Measurements from ENCODE around the gene CCR2.
"Not testable (repeated sequence)": the region's sequence is repeated elsewhere in the genome, so short reads cannot be mapped to it uniquely, and the experiment has no call there.

The CCR2 gene

DNA sequence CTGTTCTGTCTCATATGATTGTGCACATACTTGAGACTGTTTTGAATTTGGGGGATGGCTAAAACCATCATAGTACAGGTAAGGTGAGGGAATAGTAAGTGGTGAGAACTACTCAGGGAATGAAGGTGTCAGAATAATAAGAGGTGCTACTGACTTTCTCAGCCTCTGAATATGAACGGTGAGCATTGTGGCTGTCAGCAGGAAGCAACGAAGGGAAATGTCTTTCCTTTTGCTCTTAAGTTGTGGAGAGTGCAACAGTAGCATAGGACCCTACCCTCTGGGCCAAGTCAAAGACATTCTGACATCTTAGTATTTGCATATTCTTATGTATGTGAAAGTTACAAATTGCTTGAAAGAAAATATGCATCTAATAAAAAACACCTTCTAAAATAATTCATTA, 21.9 kb downstream of the CCR2 start:
- no peak for DNase-seq (ENCODE audit: low read depth in 4 of 4, low spot score in 1 of 4)

DNA sequence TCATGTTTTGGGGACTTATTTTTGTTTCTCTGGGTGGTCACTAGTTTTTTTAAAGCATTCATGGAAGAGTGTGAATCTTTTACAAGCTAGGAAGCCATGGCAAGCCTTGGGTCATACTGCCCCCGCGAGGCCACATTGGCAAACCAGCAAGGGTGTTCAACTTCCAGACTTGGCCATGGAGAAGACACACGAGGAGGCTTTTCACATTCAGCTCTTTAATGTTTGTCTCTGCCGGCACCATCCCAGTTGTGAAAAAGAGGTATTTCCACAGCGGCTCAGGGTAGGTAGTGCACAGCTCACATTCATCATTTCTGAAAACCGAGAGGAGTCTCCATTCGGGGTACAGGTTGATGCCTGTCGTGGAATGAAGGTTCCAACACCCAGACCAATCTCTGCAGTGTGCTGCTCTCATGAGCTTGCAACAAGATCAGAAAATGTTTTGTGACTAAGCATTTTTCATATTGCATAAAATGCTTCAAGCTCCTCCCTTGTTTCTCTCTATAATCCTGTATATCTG, 24.6 kb downstream of the CCR2 start:
- DNase-seq (ENCODE audit: low read depth in 4 of 4, low spot score in 1 of 4): peak; percentile 31 to 60 (median 44)

GRCh38 chr3:46380471-46381221, 26.7 kb downstream of the CCR2 start:
- no peak for DNase-seq (ENCODE audit: low read depth in 4 of 4, low spot score in 1 of 4)

- no peak for DNase-seq (ENCODE audit: low read depth in 4 of 4, low spot score in 1 of 4)
These were observed 27.7 kb downstream of the CCR2 start for GRCh38 chr3:46381625-46382024.

GRCh38 chr3:46383211-46383950, 29.5 kb downstream of the CCR2 start:
- DNase-seq (ENCODE audit: low read depth in 4 of 4, low spot score in 1 of 4): no peak

DNA sequence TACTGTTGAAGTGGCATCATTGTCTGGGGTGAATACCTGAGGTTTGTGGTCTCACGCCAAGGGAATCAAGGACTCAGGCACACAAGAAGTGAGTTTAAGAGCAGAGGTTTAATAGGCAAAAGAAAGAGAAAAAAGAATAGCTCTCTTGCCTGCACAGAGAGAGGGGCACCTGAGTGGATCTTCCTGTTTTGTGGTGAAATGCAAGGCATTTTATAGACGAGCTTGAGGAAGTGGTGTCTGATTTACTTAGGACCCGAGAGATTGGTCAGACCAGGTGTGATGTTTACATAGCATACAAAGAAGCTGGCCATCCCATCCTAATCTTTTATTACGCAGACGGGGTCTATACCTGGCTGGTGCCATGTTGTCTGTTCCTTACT, 30.0 kb downstream of the CCR2 start:
- DNase-seq (ENCODE audit: low read depth in 4 of 4, low spot score in 1 of 4): no peak

DNA sequence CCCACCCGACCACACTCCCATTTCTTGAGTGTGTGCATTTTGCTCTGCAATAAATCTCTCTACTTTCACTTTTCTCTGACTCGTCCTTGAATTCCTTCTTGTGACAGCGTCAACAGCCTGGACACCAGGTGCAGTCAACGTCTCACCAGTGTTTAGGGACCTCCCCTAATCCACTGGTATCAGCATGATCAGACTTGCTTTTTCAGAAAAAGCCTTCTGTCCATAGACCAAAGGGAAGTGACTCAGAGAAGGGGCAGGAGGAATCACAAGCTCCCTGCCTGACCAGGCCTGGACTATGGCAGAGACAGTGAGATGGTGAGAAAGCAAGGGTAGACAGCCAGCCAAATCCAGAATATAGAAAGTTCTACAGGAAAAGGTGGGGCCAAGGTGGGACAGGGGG, 32.3 kb downstream of the CCR2 start:
- DNase-seq (ENCODE audit: low read depth in 4 of 4, low spot score in 1 of 4): no peak

GRCh38 chr3:46388847-46389246, 34.9 kb downstream of the CCR2 start:
- DNase-seq (ENCODE audit: low read depth in 4 of 4, low spot score in 1 of 4): not testable (repeated sequence)

DNA sequence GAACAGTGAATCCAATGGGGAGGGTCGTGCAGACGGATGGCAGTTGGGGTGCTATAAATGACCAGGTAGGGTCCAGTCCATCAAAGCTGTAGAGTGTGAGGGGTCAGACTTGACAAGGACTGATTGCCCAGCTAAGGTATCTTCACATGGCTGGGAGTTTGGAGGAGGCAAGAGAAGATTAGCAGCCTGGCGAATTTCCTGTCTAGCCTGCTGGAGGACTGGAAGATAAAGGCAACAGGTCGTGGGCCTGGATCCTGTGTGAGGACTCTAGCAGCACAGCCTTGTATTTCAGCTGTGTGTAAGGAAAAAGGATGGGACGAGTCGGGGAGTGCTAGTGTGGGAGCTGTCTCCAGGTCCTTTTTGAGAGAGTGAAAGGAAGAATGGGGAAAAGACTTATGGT, 35.4 kb downstream of the CCR2 start:
- DNase-seq (ENCODE audit: low read depth in 4 of 4, low spot score in 1 of 4): no peak

GRCh38 chr3:46391526-46391925, 37.6 kb downstream of the CCR2 start:
- DNase-seq (ENCODE audit: low read depth in 4 of 4, low spot score in 1 of 4): not testable (repeated sequence)

- DNase-seq (ENCODE audit: low read depth in 4 of 4, low spot score in 1 of 4): no peak
These were observed 39.1 kb downstream of the CCR2 start for GRCh38 chr3:46393011-46393410.

DNA sequence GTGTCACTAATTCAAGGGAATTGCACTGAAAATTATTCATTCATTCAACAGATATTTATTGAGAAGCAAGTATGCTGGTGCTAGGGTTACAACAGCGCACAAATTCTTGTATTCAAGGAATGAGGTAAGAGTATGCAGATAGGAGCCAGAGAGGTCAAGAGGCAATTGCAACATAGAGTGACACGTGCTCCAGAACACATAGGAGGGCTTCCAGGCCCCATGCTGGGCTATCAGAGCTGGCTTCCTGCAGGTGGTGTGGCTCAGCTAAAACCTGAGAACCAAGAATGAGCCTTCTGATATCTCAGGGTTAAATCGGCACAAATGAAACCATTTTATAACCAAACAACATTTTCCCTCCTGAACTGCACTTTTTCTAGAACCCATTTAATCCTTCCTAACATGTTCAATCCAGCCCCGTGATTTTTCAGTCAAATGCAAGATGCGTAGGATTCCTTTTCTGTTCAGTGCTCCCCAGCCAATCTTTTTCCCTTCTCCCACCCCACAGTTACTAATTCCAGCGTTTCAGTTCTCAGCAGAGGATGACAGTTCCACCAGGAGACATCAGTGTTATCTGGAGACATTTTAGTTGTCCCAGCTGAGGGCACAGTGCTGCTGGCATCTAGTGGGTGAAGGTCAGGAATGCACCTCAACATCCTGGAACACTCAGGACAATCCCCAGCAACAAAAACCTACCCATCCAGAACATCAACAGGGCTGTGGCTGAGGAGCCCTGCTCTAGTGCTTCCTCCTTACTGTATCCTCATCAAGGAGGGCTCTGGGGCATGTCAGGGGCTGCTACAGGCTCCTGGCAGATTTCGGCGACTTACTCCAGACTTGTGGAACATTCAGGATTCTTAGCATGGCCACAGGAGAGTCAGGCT, 39.9 kb downstream of the CCR2 start:
- no peak for DNase-seq (ENCODE audit: low read depth in 4 of 4, low spot score in 1 of 4)

DNA sequence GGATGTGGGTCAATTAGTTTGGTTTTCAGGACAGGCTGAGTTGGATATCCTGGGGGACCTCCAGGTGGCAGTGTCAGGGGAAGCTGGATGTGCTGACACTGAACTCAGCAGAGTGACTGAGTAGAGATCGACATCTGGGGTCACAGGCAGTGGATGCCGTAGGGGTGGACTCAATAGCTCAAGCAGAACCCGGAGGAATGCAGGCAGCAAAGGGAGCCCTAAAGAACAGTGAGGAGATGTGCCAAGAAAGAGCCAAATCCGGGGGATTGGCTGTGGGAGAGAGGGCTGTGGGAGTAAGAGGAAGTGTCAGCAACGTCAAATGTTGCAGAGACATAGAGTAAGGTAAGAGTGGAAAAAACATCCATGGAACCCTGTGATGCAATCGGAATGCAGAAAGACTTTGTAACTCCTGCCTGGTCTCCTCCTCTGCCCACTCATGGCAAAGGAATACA, 41.3 kb downstream of the CCR2 start:
- no peak for DNase-seq (ENCODE audit: low read depth in 4 of 4, low spot score in 1 of 4)

GRCh38 chr3:46395766-46396530, 42.0 kb downstream of the CCR2 start:
- no peak for DNase-seq (ENCODE audit: low read depth in 4 of 4, low spot score in 1 of 4)

DNA sequence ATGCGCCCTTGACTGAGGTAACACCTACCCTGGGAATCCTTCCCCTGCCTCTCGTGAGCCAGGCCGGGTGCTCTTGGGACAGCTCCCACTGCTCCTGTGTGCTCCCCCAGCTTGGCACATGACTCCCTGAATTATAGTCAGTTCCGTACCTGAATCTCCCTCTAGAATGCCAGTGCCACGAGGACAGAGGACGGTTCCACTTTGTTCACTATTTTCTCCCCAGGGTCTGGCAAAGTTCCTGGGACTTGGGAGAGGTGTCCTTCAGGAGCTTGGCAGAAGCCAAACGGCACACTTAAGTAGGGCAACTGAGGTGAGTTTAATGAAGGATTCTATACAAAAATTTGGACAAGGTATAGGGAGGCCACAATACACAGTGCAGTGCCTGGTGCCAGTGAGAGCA, 43.2 kb downstream of the CCR2 start:
- no peak for DNase-seq (ENCODE audit: low read depth in 4 of 4, low spot score in 1 of 4)

DNA sequence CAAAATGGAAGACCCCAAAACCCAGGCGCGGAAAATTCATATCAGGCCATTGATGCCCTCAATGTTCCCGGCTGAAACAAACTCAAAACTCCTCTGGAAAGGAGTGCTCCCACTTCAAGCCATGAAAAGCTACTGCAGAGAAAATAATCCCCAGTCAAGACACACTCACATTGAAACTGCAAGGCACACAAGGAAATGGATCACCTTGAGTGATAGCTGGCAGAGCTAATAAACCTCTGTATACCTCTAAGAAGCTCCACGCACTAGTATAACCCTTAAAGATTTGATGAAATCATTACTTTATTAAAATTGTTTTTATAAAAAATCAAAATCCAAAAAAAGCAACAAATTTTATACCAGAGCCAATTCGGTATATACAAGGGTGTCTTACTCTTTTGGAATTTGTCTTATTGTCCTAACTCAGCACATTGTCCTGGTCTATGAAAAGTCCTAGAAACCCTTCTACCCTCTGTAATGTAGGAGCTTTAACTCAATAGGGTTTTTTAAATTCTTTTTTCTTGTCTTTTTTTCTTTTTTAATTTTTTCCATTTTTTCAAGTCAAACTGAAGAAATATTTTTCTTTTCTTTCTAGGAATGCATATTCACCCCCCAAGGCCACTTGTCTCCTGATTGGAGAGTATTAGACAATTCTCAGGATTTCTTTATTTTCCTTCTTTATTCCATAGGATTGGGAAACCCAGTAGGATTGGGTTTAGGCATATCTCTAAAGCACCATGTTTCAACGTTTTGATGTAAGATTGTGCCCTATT, 44.5 kb downstream of the CCR2 start:
- no peak for DNase-seq (ENCODE audit: low read depth in 4 of 4, low spot score in 1 of 4)

- DNase-seq (ENCODE audit: low read depth in 4 of 4, low spot score in 1 of 4): no peak
These were observed 45.2 kb downstream of the CCR2 start for GRCh38 chr3:46399098-46399497.

- DNase-seq (ENCODE audit: low read depth in 4 of 4, low spot score in 1 of 4): no peak
These were observed 45.6 kb downstream of the CCR2 start for GRCh38 chr3:46399557-46399956.

DNA sequence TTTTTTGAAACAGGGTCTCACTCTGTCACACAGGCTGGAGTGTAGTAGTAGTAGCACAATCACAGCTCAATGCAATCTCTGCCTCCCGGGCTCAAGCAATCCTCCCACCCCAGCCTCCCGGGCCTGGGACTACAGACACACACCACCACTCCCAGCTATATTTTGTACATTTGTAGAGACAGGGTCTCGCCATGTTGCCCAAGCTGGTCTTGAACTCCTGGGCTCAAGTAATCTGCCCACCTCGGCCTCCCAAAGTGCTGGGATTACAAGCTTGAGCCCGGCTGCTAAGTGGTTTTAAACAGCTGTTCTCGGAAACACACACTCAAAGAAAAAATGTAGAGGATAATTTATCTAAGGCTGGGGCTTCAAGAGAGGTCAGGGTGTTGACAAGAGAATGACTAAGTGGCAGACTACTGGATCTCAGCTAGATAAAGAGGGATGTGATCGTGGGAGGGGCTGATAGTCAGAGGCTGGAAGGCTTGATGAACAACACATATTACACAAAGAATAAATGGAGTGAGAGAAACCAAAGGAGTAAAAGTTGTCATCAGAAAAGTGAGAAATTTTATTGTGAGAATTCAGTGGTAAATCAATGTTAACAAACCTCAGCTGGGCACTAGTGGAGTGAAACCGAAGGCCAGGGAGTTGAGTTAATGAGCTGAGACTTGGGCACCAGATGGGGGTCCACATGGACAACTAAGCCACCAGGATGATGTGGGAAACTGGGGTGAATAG, 46.3 kb downstream of the CCR2 start:
- DNase-seq (ENCODE audit: low read depth in 4 of 4, low spot score in 1 of 4): no peak

All from stimulated activated CD4-positive, alpha-beta T cell treated with anti-CD3 and anti-CD28 coated beads, Interleukin-1b, Interleukin-23, amount 100 ng/mL, for 24 hours (primary cell).